SU-DHL-6 (cell line): ENCODE measurements around the gene HSPB8.
"Not testable (repeated sequence)": the region's sequence is repeated elsewhere in the genome, so short reads cannot be mapped to it uniquely, and the experiment has no call there.

Experiments
- H2AFZ ChIP-seq: fragments of 200-600 bp; sonication (generic); 2 replicates; pipeline ENCODE4 v1.6.1; 2014; ENCODE audit warnings: low read depth, mild to moderate bottlenecking, moderate library complexity, mixed read lengths, antibody characterized with exemption, low read length; ENCODE audit not compliant: severe bottlenecking
- H3F3A ChIP-seq: fragments of 200-600 bp; shearing (Covaris generic); 2 replicates; pipeline ENCODE4 v1.6.0; 2016; ENCODE audit warnings: antibody characterized with exemption, mild to moderate bottlenecking; ENCODE audit not compliant: insufficient read depth
- H3K27ac ChIP-seq: fragments of 200-600 bp; sonication (generic); 2 replicates; pipeline ENCODE4 v1.5.1; 2016; ENCODE audit warnings: low read depth, mild to moderate bottlenecking, low read length, moderate library complexity, mixed read lengths
- H3K27me3 ChIP-seq: fragments of 200-600 bp; sonication (generic), shearing (Covaris generic); 2 replicates; pipeline ENCODE4 v1.6.0; 2014; ENCODE audit warnings: mild to moderate bottlenecking, low read length
- H3K36me3 ChIP-seq: fragments of 200-600 bp; sonication (generic); 2 replicates; pipeline ENCODE4 v1.6.1; 2014; ENCODE audit warnings: mild to moderate bottlenecking, low read length, mixed read lengths
- H3K4me2 ChIP-seq: fragments of 300-600, 200-600 bp; shearing (Covaris generic), sonication (generic); 2 replicates; pipeline ENCODE4 v1.6.0; 2014; ENCODE audit warnings: low read length, low read depth, mild to moderate bottlenecking; ENCODE audit not compliant: poor library complexity, severe bottlenecking
- H3K4me3 ChIP-seq: fragments of 200-600 bp; sonication (generic); 2 replicates; pipeline ENCODE4 v1.5.1; 2014; ENCODE audit warnings: antibody characterized with exemption, low read length, mild to moderate bottlenecking, mixed read lengths; ENCODE audit not compliant: insufficient read depth, poor library complexity, severe bottlenecking
- H3K79me2 ChIP-seq: fragments of 200-600 bp; sonication (generic); 2 replicates; pipeline ENCODE4 v1.6.1; 2014; ENCODE audit warnings: mild to moderate bottlenecking, low read length, moderate library complexity; ENCODE audit not compliant: insufficient read depth
- H3K9ac ChIP-seq: fragments of 200-600 bp; sonication (generic); 2 replicates; pipeline ENCODE4 v1.7.0; 2014; ENCODE audit warnings: mild to moderate bottlenecking, low read length
- H3K9me2 ChIP-seq: fragments of 200-600 bp; sonication (generic); replicated peaks from 2 replicates; pipeline ENCODE4 v1.6.1; 2014; ENCODE audit warnings: low read length; ENCODE audit not compliant: insufficient read depth
- H3K9me3 ChIP-seq: fragments of 200-600 bp; sonication (generic); 2 replicates; pipeline ENCODE4 v1.6.1; 2014; ENCODE audit warnings: low read length, mixed read lengths; ENCODE audit not compliant: insufficient read depth
- H4K20me1 ChIP-seq: fragments of 200-600 bp; sonication (generic); 2 replicates; pipeline ENCODE4 v1.6.1; 2014; ENCODE audit warnings: low read depth, mild to moderate bottlenecking, antibody characterized with exemption, low read length, moderate library complexity, mixed read lengths
- EZH2phosphoT487 ChIP-seq: fragments of 200-600 bp; sonication (generic), shearing (Covaris generic); conservative IDR thresholded peaks from 2 replicates; pipeline ENCODE4 v1.6.1; 2018; ENCODE audit warnings: mild to moderate bottlenecking, antibody characterized with exemption, low read length, moderate library complexity, mixed read lengths
- TF ChIP-seq, protein P1 (sequence below): fragments of 200-600 bp; sonication (generic); IDR thresholded peaks from one replicate; pipeline ENCODE4 v1.5.1; 2017; ENCODE audit warnings: antibody characterized with exemption, mild to moderate bottlenecking, low read length, moderate library complexity; ENCODE audit not compliant: insufficient read depth, poor library complexity, severe bottlenecking

Gene HSPB8

DNA sequence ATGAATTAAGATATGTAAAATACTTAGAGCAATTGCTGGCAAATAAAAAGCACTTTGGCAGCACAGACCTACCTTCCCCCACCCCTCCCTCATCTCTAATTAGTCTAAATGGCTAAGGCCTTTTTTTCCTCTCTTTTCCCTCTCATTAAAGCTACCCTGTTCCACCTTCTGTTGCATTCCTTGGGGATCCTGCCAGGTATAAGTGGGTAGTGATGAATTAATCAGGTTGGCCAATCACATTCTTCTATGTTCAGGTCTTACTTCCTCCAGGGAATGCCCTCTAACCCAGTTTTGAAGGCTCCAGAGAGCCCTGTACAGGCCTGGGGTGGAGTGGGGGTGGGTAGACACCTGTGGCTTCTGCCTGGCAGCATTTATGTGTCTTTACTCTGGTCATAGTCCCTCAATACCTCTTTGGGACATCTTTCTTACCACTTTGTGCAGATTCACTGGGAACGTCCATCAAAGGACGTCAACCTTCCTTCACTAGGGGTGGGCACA, 28.4 kb downstream of the HSPB8 start:
- H3K36me3 ChIP-seq = no peaks in the 10 kb centered on the region
- no peaks in the 10 kb centered on the region for H3K9me2 ChIP-seq
- H3K9ac ChIP-seq = no peak overlapping the region
- no peaks in the 10 kb centered on the region for H4K20me1 ChIP-seq
- no peaks in the 10 kb centered on the region for H3K79me2 ChIP-seq
- no peaks in the 10 kb centered on the region for H3F3A ChIP-seq
- H3K4me2 ChIP-seq = no peak overlapping the region
- H3K27ac ChIP-seq = no peak overlapping the region
- TF ChIP-seq EZH2phosphoT487 = no peak
- TF ChIP-seq, protein P1, sequence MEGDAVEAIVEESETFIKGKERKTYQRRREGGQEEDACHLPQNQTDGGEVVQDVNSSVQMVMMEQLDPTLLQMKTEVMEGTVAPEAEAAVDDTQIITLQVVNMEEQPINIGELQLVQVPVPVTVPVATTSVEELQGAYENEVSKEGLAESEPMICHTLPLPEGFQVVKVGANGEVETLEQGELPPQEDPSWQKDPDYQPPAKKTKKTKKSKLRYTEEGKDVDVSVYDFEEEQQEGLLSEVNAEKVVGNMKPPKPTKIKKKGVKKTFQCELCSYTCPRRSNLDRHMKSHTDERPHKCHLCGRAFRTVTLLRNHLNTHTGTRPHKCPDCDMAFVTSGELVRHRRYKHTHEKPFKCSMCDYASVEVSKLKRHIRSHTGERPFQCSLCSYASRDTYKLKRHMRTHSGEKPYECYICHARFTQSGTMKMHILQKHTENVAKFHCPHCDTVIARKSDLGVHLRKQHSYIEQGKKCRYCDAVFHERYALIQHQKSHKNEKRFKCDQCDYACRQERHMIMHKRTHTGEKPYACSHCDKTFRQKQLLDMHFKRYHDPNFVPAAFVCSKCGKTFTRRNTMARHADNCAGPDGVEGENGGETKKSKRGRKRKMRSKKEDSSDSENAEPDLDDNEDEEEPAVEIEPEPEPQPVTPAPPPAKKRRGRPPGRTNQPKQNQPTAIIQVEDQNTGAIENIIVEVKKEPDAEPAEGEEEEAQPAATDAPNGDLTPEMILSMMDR = no peak
- no peak overlapping the region for H2AFZ ChIP-seq
- H3K27me3 ChIP-seq = no peaks in the 10 kb centered on the region
- no peaks in the 10 kb centered on the region for H3K9me3 ChIP-seq
- H3K4me3 ChIP-seq = no peak overlapping the region

DNA sequence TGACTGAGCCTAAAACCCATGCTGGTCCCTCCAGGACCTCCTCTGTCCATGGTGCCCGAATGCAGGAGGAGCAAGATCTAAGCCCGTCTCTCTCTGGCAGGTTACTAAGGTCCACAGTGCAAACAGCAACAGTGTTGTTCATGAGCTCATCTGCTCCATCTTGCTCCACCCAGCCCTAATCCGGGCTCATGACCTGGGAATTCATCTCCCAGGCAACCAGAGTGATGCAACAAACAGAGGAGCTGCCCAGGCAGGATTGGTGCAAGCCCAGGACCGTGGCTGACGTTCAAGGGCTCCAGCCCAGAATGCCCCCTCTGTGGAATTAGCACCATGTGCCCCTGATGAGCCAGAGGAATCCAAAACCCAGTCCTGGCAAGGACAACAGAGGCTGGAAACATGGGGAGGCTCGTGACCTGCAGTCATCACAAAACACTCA, 29.9 kb downstream of the HSPB8 start:
- Histone ChIP-seq H3K9me3 (no peaks in the 10 kb centered on the region), H3K9me2 (no peaks in the 10 kb centered on the region), H3K4me3 (no peak overlapping the region), H3K36me3 (no peaks in the 10 kb centered on the region), H3F3A (no peaks in the 10 kb centered on the region), H2AFZ (no peak overlapping the region), H3K27me3 (no peaks in the 10 kb centered on the region), H3K9ac (no peak overlapping the region), H3K79me2 (no peaks in the 10 kb centered on the region), H3K27ac (no peak overlapping the region), H4K20me1 (no peaks in the 10 kb centered on the region), H3K4me2 (no peak overlapping the region)
- TF ChIP-seq, protein P1 = no peak
- TF ChIP-seq EZH2phosphoT487 = no peak

DNA sequence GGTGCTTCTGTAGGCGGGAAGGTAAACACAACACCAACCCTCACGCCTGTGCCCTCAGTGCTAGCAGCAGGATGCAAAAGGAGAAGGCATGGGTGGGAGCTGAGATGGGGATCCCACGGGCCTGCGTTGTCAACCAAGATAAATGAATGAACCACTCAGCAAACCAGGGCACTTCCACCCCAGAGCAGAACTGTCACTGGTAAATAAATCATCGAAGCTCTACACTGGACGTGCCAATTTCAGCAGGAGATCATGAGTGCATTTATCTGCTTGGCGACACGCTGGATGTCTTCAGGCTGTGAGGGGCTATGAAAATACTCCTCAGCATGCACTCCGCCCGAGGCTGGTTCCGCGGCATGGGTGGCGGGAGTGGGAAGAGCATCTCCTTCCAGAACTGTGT, 33.2 kb downstream of the HSPB8 start:
- Histone ChIP-seq H3K9ac (no peak overlapping the region), H4K20me1 (no peaks in the 10 kb centered on the region), H3K27ac (no peak overlapping the region), H3K79me2 (no peaks in the 10 kb centered on the region), H3K4me2 (no peak overlapping the region), H3K36me3 (no peaks in the 10 kb centered on the region), H2AFZ (no peak overlapping the region), H3K9me3 (no peaks in the 10 kb centered on the region), H3F3A (no peaks in the 10 kb centered on the region), H3K4me3 (no peak overlapping the region), H3K9me2 (no peaks in the 10 kb centered on the region), H3K27me3 (no peaks in the 10 kb centered on the region)
- TF ChIP-seq, protein P1 = no peak
- no peak for TF ChIP-seq EZH2phosphoT487

DNA sequence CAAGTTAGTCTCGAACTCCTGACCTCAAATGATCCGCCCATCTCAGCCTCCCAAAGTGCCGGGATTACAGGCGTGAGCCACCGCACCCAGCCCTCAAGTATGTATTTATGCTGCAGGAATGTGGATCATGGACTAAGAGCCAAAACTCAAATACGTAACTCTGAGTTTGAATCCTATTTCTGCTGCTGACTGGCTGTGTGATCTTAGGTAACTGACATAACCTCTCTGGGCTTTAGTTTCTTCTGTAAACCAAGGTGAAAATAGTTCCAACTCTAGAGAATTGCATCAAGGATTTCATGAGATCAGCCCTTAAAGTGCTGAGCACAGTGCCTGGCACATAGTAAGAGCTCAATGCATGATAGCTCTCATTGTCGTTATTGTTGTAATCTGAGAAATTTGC, 37.4 kb downstream of the HSPB8 start:
- Histone ChIP-seq H3K9ac (no peak overlapping the region), H3K9me2 (no peaks in the 10 kb centered on the region), H3F3A (no peaks in the 10 kb centered on the region), H3K27me3 (no peaks in the 10 kb centered on the region), H3K27ac (no peak overlapping the region), H3K9me3 (no peaks in the 10 kb centered on the region), H3K4me3 (no peak overlapping the region), H3K36me3 (no peaks in the 10 kb centered on the region), H4K20me1 (no peaks in the 10 kb centered on the region), H3K4me2 (no peak overlapping the region), H3K79me2 (no peaks in the 10 kb centered on the region), H2AFZ (no peak overlapping the region)
- TF ChIP-seq, protein P1 = no peak
- no peak for TF ChIP-seq EZH2phosphoT487

DNA sequence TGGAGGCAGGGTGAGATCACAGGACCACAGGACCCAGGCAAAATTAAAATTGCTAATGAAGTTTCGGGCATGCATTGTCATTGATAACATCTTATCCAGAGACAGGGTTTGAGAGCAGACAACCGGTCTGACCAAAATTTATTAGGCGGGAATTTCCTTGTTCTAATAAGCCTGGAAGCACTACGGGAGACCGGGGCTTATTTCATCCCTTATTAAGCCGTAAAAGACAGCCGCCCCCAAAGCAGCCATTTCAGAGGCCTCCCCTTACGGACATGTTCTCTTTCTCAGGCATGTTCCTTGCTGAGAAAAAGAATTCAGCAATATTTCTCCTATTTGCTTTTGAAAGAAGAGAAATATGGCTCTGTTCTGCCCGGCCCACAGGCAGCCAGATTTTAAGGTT, 40.1 kb downstream of the HSPB8 start:
- H2AFZ ChIP-seq, H3K27ac ChIP-seq, H3F3A ChIP-seq, H3K9ac ChIP-seq, H3K9me3 ChIP-seq, H3K4me3 ChIP-seq, H3K9me2 ChIP-seq, H3K36me3 ChIP-seq, H3K79me2 ChIP-seq, H4K20me1 ChIP-seq, H3K27me3 ChIP-seq, H3K4me2 ChIP-seq: not testable (repeated sequence)
